ENCODE data around the gene DUSP16.

The DUSP16 gene

DNA sequence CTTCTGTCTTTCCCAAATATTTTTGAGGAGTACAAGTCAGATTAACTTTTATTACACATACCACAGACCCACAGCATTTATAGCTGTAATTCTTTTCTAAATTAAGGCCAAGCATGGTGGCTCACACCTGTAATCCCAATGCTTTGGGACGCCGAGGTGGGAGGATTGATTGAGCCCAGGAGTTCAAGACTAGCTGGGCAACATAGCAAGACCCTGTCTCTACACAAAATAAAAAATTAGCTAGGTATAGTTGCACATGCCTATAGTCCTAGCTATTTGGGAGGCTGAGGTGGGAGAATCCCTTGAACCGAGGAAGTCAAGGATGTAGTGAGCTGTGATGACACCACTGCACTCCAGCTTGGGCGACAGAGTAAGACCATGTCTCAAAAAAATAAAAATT is 7.0 kb downstream of the DUSP16 start:
- DNase-seq = no peak
- Histone ChIP-seq H3K9me3 (ENCODE audit: severe bottlenecking) (no peaks in the 10 kb centered on the region), H3K27me3 (ENCODE audit: insufficient read depth, low read depth, severe bottlenecking) (no peaks in the 10 kb centered on the region), H3K36me3 (no peaks in the 10 kb centered on the region), H3K27ac (no peak overlapping the region), H3K4me3 (ENCODE audit: low read depth, low read length) (no peak overlapping the region)
- no peak for TF ChIP-seq CTCF (IDR thresholded peaks at IDR 0.05; ENCODE audit: low read depth, low read length)

DNA sequence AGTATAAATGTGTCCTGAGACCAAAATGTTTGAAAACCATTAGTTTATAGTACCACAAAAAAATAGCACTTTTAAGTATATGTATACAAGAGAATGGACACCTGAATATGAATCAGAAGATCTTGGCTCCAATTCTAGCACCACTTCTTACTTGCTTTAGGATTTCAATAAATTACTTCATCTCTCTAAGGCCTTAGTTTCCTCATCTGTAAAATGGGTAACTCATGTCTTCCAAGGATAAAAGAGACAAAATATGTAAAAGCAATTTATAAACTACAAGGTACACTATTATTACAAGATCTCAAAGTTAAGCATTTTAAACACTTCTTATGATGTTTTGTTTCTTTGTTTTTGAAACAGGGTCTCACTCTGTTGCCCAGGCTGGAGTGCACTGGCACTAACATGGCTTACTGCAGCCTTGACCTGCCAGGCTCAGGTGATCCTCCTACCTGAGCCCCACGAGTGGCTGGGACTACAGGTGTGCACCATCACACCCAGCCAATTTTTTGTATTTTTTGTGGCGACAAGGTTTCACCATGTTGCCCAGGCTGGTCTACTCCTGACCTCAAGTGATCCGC is 9.4 kb downstream of the DUSP16 start:
- H3K4me3 ChIP-seq (ENCODE audit: low read depth, low read length) = no peak overlapping the region
- H3K9me3 ChIP-seq (ENCODE audit: severe bottlenecking) = no peaks in the 10 kb centered on the region
- DNase-seq = no peak
- no peaks in the 10 kb centered on the region for H3K27me3 ChIP-seq (ENCODE audit: insufficient read depth, low read depth, severe bottlenecking)
- H3K27ac ChIP-seq = no peak overlapping the region
- no peak for TF ChIP-seq CTCF (IDR thresholded peaks at IDR 0.05; ENCODE audit: low read depth, low read length)
- no peaks in the 10 kb centered on the region for H3K36me3 ChIP-seq

- Histone ChIP-seq H3K4me3 (ENCODE audit: low read depth, low read length) (no peak overlapping the region), H3K27me3 (ENCODE audit: insufficient read depth, low read depth, severe bottlenecking) (no peaks in the 10 kb centered on the region), H3K36me3 (no peaks in the 10 kb centered on the region), H3K27ac (no peak overlapping the region), H3K9me3 (ENCODE audit: severe bottlenecking) (no peaks in the 10 kb centered on the region)
- DNase-seq = no peak
- no peak for TF ChIP-seq CTCF (IDR thresholded peaks at IDR 0.05; ENCODE audit: low read depth, low read length)
These were observed 11.5 kb downstream of the DUSP16 start for GRCh38 chr12:12551115-12551514.

- no peaks in the 10 kb centered on the region for H3K9me3 ChIP-seq (ENCODE audit: severe bottlenecking)
- TF ChIP-seq CTCF (IDR thresholded peaks at IDR 0.05; ENCODE audit: low read depth, low read length) = no peak
- no peak overlapping the region for H3K4me3 ChIP-seq (ENCODE audit: low read depth, low read length)
- H3K36me3 ChIP-seq = no peaks in the 10 kb centered on the region
- no peaks in the 10 kb centered on the region for H3K27me3 ChIP-seq (ENCODE audit: insufficient read depth, low read depth, severe bottlenecking)
- no peak for DNase-seq
- H3K27ac ChIP-seq = no peak overlapping the region
These were observed 12.4 kb downstream of the DUSP16 start for GRCh38 chr12:12550277-12550676.

DNA sequence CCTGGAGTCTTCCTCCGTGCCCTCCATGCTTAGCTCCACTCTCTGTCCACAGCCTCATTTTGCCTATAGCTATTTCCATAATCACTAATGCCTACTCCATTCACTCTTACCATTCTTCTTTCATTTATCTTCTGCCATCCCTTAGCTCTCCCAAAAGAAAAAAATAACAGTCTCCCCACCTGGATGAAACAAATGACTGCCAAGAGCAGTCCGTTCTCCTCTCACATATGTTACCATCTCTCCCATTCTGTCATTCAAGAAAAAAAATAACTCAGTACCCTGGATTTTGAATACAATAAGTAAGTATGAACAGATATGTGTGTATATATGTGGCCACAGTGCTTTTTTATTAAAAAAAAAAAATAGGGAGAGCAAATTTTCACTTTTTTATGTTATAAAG is 13.2 kb downstream of the DUSP16 start:
- no peak for TF ChIP-seq CTCF (IDR thresholded peaks at IDR 0.05; ENCODE audit: low read depth, low read length)
- H3K9me3 ChIP-seq (ENCODE audit: severe bottlenecking) = no peaks in the 10 kb centered on the region
- no peak overlapping the region for H3K4me3 ChIP-seq (ENCODE audit: low read depth, low read length)
- no peaks in the 10 kb centered on the region for H3K27me3 ChIP-seq (ENCODE audit: insufficient read depth, low read depth, severe bottlenecking)
- no peak for DNase-seq
- no peak overlapping the region for H3K27ac ChIP-seq
- no peaks in the 10 kb centered on the region for H3K36me3 ChIP-seq

- no peak overlapping the region for H3K27ac ChIP-seq
- DNase-seq = no peak
- H3K27me3 ChIP-seq (ENCODE audit: insufficient read depth, low read depth, severe bottlenecking) = no peaks in the 10 kb centered on the region
These were observed 13.9 kb downstream of the DUSP16 start for GRCh38 chr12:12548713-12549112.

More at GRCh38 chr12:12548713-12549112, 13.9 kb downstream of the DUSP16 start:
- no peak overlapping the region for H3K4me3 ChIP-seq (ENCODE audit: low read depth, low read length)
- H3K36me3 ChIP-seq = no peaks in the 10 kb centered on the region
- H3K9me3 ChIP-seq (ENCODE audit: severe bottlenecking) = no peaks in the 10 kb centered on the region
- no peak for TF ChIP-seq CTCF (IDR thresholded peaks at IDR 0.05; ENCODE audit: low read depth, low read length)

Data from WERI-Rb-1 (cell line).